Endometrium (tissue), 2 donors: ENCODE results near the gene NEDD9.

ENCODE experiments used
- FAIRE-seq: peaks from 2 replicates; lab custom pipeline; 2012; peaks lifted over from hg19 to GRCh38; lab: Jason Lieb, UNC
- donor health status: control.
- donor health status: control.

The NEDD9 gene

DNA sequence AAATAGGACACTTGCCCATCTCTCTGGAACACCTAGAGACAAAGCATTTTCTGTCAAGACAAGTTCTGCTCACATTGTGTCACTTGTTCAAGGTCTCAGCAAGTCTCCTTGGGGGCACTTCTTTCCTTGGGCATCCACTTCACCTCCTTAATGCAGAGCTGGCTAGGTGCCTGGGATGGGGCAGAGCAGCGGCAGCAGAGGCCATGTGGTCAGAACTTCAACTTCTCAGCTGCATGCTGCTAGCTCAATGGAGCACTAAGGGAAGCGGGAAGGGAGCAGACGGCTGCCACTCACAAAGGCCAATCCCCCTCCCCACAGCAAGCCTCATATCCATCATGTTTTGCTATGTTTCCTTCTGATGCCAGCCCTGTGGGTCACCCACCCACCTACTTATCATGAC lies 31.5 kb downstream of the NEDD9 start:
- no peak for FAIRE-seq

DNA sequence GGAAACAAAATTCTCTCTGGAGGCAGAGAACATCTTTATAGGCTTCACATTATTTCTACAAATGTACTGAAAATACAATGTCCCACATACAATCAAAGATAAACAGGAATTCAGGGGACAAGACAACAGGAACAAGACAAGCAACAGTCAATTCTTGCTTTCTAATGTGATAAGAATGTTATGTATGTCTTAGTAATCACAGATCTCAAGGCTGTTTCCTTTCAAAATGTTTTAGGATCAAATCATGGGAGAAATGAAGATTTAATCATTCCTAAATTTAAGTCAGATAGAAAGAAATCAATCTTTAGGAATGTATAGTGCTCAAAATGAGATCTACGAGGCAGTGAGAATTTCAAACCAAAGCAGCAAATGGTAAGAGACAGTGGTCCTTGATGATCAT lies 32.1 kb downstream of the NEDD9 start:
- no peak for FAIRE-seq

DNA sequence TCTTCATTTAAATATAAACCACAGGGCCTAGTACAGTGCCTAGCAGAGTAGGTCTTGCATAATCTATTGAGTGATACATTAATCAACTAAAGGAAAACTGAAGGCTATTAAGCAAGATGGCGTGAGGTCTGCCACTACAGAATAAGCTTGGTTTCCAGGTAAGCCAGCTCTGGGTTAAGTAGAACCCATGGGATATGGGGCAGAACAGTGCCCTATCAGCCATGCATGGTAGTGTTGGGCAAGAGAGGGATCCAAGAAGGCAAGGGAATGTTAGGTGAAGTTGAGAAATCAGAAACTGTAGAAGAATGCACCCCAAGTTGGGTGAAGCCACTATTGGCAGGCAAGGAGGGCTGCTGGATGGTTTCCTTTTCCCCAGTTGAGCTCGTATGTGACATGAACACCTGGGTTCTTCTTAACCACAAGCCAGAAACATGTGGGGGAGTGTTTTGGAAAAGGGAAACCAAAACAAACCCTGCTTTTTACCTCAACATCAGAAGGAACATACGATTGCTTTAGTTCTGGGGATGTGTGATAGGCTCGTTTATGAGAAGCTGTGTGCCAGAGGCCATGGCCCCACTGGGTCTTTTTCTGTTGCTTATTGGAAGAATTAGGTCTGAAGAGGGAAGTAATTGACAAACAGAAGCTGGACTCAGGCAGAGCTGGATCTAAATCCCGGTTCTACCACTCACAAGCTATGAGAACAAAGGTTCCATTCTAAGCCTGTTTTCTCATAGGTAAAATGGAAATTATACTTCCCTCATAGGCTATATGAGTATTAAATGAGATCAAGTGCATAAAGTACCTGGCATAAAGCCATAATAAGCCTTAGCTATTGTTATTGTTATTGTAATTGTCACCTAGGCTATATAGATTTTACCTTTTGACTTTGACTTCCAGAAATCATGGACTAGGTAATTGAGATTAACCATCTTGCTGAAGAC lies 33.5 kb downstream of the NEDD9 start:
- FAIRE-seq, result no peak

DNA sequence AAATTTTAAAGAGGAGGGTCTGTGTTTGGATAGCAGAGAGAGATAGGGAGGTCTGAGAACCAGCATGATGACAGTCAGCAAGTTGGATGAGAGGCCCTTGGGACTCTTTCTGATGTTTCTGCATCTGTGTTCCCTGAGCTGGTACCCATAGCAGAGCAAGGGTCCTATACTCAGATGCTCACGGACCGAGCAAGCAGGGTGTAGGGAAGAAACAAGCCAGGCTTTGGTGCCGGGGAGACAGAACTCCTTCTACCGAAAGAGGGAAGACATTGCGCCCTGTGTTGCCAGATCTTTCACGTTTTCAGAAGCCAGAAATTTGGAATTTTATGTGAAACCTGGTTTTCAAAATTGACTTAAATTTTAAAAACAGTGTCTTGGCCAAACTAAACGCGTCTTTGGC lies 34.6 kb downstream of the NEDD9 start:
- no peak for FAIRE-seq

DNA sequence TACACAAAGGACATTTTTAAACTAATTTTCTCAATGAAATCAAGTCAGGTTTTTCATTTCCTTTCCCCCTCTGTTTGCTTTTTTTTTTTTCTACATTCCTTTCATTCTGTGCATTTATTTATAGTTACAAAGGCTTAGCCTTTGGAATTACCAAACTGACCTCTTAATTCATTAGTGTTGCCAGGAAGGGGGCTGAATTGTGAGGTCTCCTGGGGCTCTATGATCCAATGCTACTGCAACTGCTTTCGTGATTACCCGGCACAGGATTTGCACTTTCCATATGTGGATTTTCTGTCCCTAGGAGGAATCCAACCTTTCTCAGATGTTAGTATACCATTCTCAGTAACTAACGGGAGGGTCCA lies 35.3 kb downstream of the NEDD9 start:
- no peak for FAIRE-seq

DNA sequence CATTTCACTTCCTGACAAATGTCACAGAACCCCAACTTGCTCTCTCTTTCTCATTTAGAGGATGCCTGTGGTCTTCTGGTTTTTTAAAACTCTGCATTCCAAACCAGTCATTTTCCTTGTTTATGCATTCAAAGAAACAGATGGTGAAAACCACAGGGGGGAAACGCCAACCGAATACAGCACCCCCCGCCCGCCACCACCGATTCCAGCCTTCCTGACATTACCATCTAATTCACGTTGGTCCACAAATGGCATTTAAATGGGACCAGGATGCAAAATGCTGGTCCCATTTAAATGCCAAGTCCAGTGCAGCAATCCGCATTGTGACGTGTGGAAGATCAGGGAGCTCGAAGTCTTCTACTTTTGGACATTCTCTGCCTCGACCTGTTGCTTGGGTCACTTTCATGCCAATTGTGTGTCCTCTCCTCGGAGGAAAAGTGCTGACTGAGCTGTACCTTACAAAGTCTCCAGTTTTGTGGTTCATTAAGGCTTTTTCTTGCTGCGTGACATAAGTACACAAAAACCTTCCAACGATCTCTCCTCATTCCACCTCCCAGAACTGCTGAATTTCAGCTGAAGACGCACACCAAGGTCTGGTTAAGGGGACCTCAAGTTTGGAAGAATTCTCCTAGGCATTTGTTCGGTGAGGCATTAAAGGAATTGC lies 35.8 kb downstream of the NEDD9 start:
- FAIRE-seq, result no peak

DNA sequence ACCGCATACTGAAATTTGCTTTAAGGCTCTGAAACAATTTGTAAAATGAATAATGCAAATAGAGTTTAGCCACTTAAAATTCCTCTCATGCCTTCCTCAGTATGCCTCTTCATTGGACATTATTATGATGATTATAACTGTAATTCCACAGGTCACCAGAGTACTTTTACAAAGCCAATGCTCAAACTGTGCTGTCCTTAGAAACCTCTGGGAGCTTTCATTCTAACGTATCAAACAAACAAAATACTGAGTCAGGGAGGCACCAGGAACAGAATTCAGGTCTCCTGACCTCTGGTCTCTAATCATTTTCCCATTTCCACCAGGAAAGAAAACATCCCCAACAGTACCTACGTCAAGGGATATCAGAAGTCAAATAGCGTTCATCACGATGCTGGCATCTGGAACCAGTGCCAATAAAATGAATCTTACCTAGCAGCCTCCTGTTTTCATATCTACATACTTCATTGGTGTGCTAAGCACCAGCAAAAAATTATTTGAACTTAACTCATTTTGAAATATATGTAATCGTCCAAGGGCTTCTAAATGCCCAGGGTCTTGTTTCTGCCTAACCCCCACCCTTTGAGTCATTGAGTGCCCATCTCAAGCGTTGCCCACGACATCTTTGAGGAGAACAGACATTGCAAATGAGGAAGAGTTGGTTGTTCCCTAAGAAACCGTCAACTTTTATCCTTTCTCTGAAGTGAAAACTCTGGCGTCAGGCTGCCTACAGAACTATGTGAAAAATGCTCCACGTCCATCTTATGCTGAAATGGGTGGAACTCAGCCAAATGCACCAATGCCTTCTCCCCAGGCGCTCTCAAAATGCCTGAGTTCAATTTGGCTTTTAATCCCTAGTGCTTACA lies 37.9 kb downstream of the NEDD9 start:
- no peak for FAIRE-seq

DNA sequence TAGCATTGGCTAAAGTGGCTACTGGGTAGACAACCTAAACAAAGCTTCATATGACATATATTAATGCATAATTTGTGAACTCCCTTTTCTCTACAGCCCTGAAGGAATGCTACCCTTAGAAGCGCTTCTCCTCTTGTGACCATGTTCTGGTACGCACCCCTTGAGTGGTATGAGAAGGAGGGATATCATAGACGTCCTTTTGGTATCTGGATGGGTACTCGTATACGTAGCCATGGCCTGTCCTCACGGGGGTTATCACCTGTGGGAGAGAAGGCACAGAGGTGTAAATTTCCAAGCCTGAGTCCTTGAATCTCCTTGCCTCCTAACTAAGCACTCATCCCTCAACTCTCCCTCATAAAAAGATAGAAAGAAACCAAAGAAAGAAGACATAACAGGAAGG lies 39.0 kb downstream of the NEDD9 start:
- no peak for FAIRE-seq

DNA sequence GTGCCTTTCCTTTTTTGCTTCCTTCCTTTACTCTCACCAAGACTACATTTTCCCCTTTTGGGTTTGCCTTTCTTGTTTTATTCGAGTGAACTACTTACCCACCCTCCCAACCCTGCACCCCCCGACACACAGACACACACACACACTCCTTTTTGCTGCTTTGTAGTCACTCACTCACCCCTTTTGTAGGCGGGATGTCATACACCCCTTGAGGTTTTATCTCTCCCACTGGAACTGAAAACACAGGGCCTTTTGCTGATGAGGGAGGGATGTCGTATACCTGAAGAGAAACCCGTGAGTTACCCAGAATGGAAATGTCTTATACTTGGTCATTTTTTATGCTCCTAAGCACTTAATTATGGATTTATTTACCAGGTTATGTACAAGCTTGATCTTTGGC lies 40.3 kb downstream of the NEDD9 start:
- no peak for FAIRE-seq

DNA sequence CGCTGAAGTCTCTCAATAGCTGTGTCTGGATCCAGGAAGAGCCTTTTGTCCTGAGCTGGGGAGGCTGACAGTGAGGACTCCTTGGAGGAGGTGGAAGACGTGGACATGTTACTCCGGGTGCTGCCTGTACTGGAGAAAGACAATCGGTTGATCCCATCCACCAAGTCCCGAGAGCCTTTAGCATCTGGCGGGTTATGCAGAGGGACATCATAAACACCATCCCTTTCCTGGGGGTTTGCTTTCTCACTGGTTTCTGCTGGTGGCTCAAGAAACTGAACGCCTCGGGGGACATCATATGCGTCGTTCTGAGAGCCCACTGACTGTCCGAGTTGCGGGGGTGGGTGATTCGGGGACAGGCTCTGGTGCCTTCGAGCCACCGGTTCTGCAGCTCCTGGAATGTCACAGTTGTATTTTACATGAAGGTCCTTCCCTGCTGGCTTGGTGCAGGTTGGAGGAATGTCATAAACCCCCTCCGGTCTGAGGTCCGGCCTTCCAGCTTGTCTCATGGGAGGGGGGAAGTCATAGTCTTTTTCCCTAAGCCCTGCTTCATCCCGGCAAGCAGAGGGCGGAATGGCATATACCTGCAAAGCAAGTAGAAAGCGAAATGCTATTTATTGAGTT lies 41.7 kb downstream of the NEDD9 start:
- FAIRE-seq, result no peak

DNA sequence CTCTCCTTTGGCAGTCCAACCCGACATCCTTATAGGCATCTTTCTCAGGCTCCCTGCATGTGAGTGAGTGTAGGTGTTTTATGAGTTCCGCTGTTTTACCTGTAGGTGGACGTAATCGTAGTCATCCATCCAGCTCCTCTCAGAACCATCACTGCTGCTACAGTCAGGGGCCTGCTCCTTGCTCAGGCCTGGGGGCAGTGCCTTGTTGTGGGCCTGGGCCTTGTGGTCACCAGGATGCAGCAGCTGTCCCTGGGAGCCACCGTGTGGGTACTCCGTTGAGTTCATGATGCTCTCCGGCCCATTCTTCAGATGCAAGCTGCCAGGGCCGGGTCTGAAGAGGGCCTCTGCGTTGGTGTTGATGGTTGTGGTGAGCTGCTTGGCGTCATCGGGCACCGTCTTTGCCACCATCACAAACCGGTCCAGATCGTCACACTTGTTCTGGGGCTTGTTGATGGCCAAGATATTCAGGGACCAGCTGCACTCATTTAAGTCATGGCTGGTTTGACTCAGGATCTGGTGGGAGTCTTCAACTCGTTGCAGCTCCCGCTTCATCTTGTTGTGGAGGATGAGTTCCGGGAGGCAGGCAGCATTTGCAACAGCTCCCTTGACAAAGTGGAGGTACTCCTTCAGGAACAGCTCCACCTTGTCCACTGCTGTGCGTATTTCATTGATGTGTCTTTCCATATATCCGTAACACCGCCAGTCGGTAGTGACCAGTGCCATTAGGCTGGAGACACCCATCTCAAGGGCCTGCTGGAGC lies 42.4 kb downstream of the NEDD9 start:
- no peak for FAIRE-seq

DNA sequence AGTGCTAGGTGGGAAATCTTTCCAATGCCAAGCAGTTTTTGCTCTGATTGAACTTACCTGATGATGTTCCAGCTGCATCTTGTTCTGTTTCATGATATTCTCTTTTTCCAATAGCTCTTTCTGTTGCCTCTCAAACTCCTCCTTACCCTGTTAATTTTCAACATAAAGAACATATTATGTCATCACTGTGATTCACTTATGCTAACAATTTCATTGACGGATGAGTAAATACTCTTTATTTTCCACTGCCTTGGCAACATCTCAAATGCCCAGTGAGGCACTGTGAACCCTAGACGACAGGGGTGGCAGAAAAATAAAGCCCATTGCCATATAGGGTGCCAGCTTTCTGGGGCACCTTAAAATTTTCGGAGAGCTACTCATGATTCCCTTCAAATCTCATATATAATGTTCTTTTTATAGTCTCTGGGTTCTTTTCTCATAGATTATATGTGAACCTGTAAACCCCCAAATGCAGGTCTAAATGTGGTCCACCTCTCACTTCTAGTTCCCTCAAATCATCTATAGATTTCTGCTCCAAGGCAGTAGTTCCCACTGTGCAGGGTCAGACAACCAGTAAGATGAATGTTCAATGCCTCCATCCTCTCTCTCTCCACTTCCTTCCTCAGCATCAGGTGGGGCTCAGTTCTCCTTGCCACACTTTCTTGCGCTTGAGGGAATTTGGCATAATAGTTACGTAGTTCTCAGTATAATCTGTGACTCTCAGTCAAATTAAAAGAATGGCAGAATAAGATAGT lies 44.1 kb downstream of the NEDD9 start:
- FAIRE-seq, result no peak

DNA sequence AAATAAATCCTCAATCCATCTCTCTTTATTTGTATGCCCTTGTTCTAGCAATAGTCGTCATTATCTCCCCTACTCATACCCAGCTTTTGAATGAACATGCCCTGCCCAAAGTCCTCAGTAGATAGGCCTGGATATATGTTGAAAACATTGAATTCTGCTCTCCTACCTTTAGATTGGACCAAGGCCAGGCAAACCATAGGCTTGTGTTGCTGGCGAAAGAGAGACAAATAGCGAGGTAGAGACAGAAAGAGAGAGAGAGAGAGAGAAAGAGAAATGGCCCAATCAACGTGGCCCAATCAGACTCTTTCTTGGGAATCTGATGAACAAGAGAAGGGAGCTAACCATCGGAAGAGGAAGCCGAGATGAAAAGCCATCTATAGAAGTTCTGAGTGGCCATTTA lies 45.2 kb downstream of the NEDD9 start:
- no peak for FAIRE-seq

DNA sequence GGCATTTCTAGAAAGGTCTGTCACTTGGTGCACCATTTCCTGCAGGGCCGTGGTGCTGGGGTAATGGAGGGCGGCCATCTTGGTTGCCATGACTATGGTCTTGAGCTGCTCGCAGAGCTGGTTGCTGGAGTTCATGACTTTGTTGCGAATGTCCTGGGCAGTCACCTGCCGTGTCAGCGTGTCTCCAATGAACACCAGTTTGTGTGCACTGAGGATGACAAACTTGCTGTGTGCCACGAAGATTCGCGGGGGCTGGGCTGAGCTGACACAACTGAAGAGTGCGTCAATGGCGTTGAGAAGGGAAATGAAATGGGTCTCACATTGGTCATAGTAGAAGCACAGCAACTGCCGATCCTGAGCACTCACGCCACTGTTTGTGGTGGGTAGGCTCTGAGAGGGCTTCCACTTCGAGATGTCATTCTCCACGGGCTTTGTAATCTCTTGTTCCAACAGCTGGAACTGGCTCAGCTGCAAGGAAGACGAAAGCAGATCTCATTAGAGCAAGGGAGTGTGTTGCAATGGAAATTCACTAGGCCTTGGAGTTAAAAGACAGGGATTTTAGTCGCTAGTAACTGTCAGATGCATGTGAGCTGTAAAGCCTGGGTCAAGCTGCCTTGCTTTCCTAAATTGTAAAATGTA lies 47.1 kb downstream of the NEDD9 start:
- FAIRE-seq, result no peak

DNA sequence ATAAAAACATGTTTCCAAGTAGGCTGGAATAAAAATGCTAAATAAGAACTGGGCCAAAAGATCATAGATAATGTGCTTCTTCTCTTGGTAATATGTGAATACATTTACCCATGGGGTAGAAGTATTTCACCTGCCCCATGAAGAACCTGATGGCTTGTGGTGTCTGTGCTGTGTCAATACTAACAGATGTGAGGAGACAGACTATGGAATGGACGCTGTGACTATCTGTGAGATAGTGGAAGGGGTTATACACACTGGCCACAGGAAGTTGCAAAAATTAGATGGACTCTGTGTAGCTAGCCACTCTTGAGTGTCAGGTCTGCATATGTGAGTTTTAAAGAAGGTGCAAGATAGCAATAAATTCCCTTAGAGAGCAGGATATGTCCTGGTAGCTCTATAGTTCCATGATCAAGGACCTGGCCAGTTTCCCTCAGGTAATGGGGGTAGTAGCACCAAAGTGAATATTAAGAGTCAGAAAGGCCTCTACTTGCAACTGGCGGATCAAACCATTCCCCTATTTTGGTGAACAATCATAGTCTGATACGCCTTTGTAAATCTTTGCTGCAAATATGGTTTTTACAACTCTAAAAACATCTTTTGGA lies 48.6 kb downstream of the NEDD9 start:
- FAIRE-seq, result no peak

DNA sequence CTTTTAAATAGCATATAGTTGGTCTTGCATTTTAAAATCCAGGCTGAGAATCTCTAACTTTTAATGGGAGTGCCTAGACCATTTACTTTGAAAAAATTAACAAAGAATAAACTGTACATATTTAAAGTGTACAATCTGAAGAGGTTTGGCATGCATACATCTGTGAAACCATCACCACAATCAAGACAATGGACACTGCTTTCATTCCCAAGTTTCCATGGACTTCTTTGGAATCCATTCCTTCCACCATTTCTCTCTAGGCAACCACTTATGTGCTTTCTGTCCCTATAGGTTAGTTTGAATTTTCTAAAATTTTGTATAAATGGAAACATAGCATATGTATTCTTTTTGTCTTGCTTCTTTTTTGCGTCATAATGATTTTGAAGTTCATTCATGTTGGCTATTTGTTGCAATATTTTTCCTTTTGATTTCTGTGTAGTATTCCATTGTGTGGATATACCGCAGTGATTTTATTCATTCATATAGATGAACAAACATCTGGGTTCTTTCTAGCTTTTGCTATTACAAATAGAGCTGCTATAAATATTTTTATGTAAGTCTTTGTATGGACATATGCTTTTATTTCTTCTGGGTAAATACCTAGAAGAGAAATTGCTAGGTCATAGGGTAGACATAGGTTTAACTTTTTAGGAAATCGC lies 50.9 kb downstream of the NEDD9 start:
- no peak for FAIRE-seq

DNA sequence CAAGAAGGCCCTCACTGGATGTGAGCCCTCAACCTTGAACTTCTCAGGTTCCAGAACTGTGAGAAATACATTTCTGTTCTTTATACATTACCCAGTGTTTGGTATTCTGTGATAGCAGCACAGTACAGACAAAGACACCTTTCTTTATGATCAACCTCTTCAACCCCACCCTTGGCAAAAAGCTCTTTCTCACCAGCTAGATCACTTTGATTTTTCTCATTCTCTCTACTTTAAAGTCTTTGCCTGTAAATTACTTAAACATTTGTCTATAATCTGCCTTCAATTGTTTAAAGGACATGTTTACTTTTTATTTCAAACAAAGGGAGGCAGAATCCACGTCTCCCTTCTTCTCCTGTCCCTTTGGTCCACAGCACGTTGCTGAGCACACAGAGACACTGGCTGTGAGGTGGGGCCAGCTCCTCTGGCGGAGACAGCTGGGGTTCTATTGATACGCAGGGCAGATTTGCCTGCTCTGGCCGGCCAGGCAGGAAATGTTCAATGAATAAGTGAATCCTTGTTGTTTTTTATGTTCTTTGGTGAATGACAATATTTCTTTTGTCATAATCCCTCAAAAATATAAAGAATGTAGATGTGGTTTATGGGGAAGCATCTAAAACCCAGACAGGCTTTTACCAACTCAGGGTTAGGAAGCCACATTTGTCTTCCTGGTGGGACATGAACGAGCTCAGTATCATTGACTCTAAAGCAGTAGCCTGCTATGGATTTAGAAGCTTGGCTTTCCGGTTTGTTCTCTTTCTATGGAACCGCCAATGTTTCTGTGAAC lies 52.9 kb downstream of the NEDD9 start:
- no peak for FAIRE-seq

DNA sequence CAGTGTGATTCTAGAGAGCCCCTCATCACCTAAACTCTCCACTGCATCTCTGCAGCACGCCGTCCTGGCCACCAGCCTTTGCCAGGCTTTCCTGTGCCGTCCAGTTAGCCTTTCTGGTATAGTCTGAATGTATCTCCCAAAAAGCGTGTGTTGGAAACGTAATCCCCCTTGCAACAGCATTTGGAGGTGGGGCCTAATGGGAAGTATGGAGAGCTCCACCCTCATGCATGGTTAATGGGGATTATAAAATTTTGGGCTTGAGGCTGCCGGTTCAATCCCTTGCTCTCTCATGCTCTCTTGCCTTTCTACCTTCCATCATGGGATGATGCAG lies 53.4 kb downstream of the NEDD9 start:
- FAIRE-seq, result no peak

DNA sequence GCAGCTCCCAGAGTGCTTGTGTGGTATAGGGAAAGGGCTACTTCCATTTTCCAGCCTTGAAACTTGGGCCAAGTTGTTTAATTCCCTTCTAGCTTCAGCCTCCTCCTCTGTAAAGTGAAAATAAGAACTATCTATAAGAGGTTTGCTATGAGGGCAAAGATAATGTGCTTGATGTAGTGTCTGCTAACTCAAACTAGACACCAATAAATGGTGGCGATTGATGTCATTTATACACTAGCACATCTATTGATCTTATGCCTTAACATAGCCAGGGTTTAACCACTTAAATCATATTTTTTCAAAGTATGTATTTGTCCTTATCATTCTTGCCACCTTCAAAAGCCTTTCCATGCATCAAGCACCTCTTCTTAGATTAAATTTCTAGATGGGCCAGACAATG lies 55.2 kb downstream of the NEDD9 start:
- no peak for FAIRE-seq
